Keratinocyte (primary cell): ENCODE data around the gene FBXL17. TPM values are rescaled to one million over a fixed set of nuclear protein-coding genes. Genes with fewer than 3 reads are reported as not detected.

Source experiments
- DNase-seq: peaks from one replicate; pipeline ENCODE4 v3.0.0-alpha.2; 2011; ENCODE audit warnings: low read depth, missing footprints, low spot score
- FAIRE-seq: peaks from 2 replicates; lab custom pipeline; 2011; peaks lifted over from hg19 to GRCh38; lab: Jason Lieb, UNC
- H2AFZ ChIP-seq: 2 replicates; pipeline ENCODE4 v1.6.0; 2012; ENCODE audit warnings: low read length, control low read depth, inconsistent platforms; ENCODE audit not compliant: control insufficient read depth
- H3K27ac ChIP-seq: 2 replicates; pipeline ENCODE4 v1.5.1; 2011; ENCODE audit warnings: low read length; ENCODE audit not compliant: control insufficient read depth, insufficient read depth
- H3K27me3 ChIP-seq: 3 replicates; pipeline ENCODE4 v1.6.0; 2011; ENCODE audit warnings: low read length; ENCODE audit not compliant: control insufficient read depth, insufficient read depth; ENCODE audit errors: extremely low read depth
- H3K36me3 ChIP-seq, 2 experiments: 2 replicates in 1 of 2; 3 replicates in 1 of 2; pipeline ENCODE4 v1.5.1; 2011; ENCODE audit warnings: low read length in 2 of 2, mild to moderate bottlenecking in 1 of 2; ENCODE audit not compliant: control insufficient read depth in 2 of 2, insufficient read depth in 2 of 2; ENCODE audit errors: extremely low read depth in 1 of 2
- H3K4me1 ChIP-seq: 3 replicates; pipeline ENCODE4 v1.5.1; 2011; ENCODE audit warnings: low read length; ENCODE audit not compliant: control insufficient read depth, insufficient read depth; ENCODE audit errors: extremely low read depth
- H3K4me2 ChIP-seq: 3 replicates; pipeline ENCODE4 v1.6.0; 2011; ENCODE audit warnings: low read depth, low read length; ENCODE audit not compliant: control insufficient read depth, insufficient read depth; ENCODE audit errors: extremely low read depth
- H3K4me3 ChIP-seq, 3 experiments: fragments of 200-600 bp in 1 of 3; sonication (generic) in 1 of 3; 2 replicates in 2 of 3; 3 replicates in 1 of 3; pipeline ENCODE4 v1.5.1; 2011 to 2016; ENCODE audit warnings: low read length in 3 of 3, mild to moderate bottlenecking in 3 of 3, control low read depth in 2 of 3, inconsistent platforms in 1 of 3, low read depth in 1 of 3, mixed read lengths in 1 of 3, mixed run types in 1 of 3, moderate library complexity in 1 of 3; ENCODE audit not compliant: control insufficient read depth in 2 of 3, insufficient read depth in 2 of 3; ENCODE audit errors: extremely low read depth in 1 of 3
- H3K79me2 ChIP-seq: 2 replicates; pipeline ENCODE4 v1.6.0; 2012; ENCODE audit warnings: low read length; ENCODE audit not compliant: control insufficient read depth, insufficient read depth
- H3K9ac ChIP-seq: 3 replicates; pipeline ENCODE4 v1.6.0; 2011; ENCODE audit warnings: low read length; ENCODE audit not compliant: control insufficient read depth, insufficient read depth; ENCODE audit errors: extremely low read depth
- H3K9me1 ChIP-seq: 3 replicates; pipeline ENCODE4 v1.6.0; 2011; ENCODE audit warnings: low read length; ENCODE audit not compliant: control insufficient read depth, insufficient read depth; ENCODE audit errors: extremely low read depth
- H3K9me3 ChIP-seq: 2 replicates; pipeline ENCODE4 v1.5.1; 2012; ENCODE audit warnings: low read depth, low read length; ENCODE audit not compliant: control insufficient read depth
- H4K20me1 ChIP-seq: 3 replicates; pipeline ENCODE4 v1.6.0; 2011; ENCODE audit warnings: low read length; ENCODE audit not compliant: control insufficient read depth, insufficient read depth; ENCODE audit errors: extremely low read depth
- CTCF ChIP-seq, 3 experiments: IDR thresholded peaks in 1 of 3; conservative IDR thresholded peaks in 1 of 3; optimal IDR thresholded peaks in 1 of 3; 2 replicates in 2 of 3; 3 replicates in 1 of 3; pipeline versions ENCODE3 to v1.5.1; 2011; ENCODE audit warnings: low read length in 3 of 3, mild to moderate bottlenecking in 3 of 3, moderate library complexity in 2 of 3, control low read depth in 1 of 3, inconsistent platforms in 1 of 3; ENCODE audit not compliant: insufficient read depth in 2 of 3; ENCODE audit errors: extremely low read depth in 1 of 3
- EZH2 ChIP-seq: IDR thresholded peaks from one replicate; pipeline ENCODE4 v1.6.1; 2012; ENCODE audit warnings: inconsistent platforms, mild to moderate bottlenecking, low read length, moderate library complexity
- dilution Hi-C: fragments of 300-500 bp; cut with MboI; formaldehyde crosslinking; loops from one replicate; pipeline ENCODE4 v1.7.0; 2020; ENCODE audit warnings: low sequenced_read_pairs; ENCODE audit not compliant: extremely low pct_ligation_motif_present
- polyA plus RNA-seq, 5 experiments: library from polyadenylated mRNA; depleted of rRNA in 3 of 5; stranded (reverse) in 3 of 5; stranded (forward) in 1 of 5; unstranded in 1 of 5; fragments of >200 nt; gene quantifications; 1 replicate in 1 of 5; 2 replicates in 3 of 5; 3 replicates in 1 of 5; pipeline versions ENCODE4 v1.2.1 to v1.2.3, GENCODE V29; 2011 to 2012; ENCODE audit warnings: missing spikeins in 2 of 5, low read depth in 1 of 5, low replicate concordance in 1 of 5

FBXL17 gene
- polyA plus RNA-seq, 1 donor (not counting 4 experiments of a cell fraction or from before 2014, with no cell fraction given) = 5.7 TPM

- Histone ChIP-seq H3K27ac (no peak overlapping the region), H3K9me1 (no peaks in the 10 kb centered on the region), H3K4me2 (no peak overlapping the region), H3K36me3 (no peaks in the 10 kb centered on the region), H3K27me3 (no peaks in the 10 kb centered on the region), H3K4me1 (no peaks in the 10 kb centered on the region), H3K79me2 (no peaks in the 10 kb centered on the region), H4K20me1 (no peaks in the 10 kb centered on the region), H2AFZ (no peak overlapping the region), H3K9ac (no peak overlapping the region), H3K4me3 (no peak overlapping the region), H3K9me3 (no peaks in the 10 kb centered on the region)
- dilution Hi-C loops = no loop called here
- DNase-seq = no peak
- FAIRE-seq = no peak
- no peak for TF ChIP-seq EZH2
- TF ChIP-seq CTCF (optimal IDR thresholded peaks at IDR 0.05 in 1 of 3, IDR thresholded peaks at IDR 0.05 in 1 of 3, conservative IDR thresholded peaks at IDR 0.05 in 1 of 3; ENCODE audit: extremely low read depth in 1 of 3, insufficient read depth in 2 of 3, low read length in 3 of 3) = no peak
Measured at GRCh38 chr5:107982703-107983425, 399.0 kb downstream of the FBXL17 start.

GRCh38 chr5:107980923-107981692 lies 400.8 kb downstream of the FBXL17 start:
- no peak for TF ChIP-seq EZH2
- H3K9ac ChIP-seq = no peak overlapping the region
- dilution Hi-C loops = no loop called here

More at GRCh38 chr5:107980923-107981692, 400.8 kb downstream of the FBXL17 start:
- Histone ChIP-seq H3K9me1 (no peaks in the 10 kb centered on the region), H3K4me3 (no peak overlapping the region), H3K4me1 (no peaks in the 10 kb centered on the region), H3K79me2 (no peaks in the 10 kb centered on the region), H3K4me2 (no peak overlapping the region), H4K20me1 (no peaks in the 10 kb centered on the region), H3K9me3 (no peaks in the 10 kb centered on the region), H3K27me3 (no peaks in the 10 kb centered on the region), H3K27ac (no peak overlapping the region), H2AFZ (no peak overlapping the region), H3K36me3 (no peaks in the 10 kb centered on the region)
- DNase-seq (no peak), FAIRE-seq (no peak)
